GM18868 (cell line): Measurements from ENCODE around the gene TXNRD2.
"Not testable (repeated sequence)": the region's sequence is repeated elsewhere in the genome, so short reads cannot be mapped to it uniquely, and the experiment has no call there.

Source experiments
- ATAC-seq: cut with Tn5 transposase; IDR thresholded peaks from one replicate; pipeline ENCODE4 v1.9.1; 2021; ENCODE audit warnings: mild to moderate bottlenecking, moderate library complexity; ENCODE audit not compliant: unreplicated experiment

Gene TXNRD2

DNA sequence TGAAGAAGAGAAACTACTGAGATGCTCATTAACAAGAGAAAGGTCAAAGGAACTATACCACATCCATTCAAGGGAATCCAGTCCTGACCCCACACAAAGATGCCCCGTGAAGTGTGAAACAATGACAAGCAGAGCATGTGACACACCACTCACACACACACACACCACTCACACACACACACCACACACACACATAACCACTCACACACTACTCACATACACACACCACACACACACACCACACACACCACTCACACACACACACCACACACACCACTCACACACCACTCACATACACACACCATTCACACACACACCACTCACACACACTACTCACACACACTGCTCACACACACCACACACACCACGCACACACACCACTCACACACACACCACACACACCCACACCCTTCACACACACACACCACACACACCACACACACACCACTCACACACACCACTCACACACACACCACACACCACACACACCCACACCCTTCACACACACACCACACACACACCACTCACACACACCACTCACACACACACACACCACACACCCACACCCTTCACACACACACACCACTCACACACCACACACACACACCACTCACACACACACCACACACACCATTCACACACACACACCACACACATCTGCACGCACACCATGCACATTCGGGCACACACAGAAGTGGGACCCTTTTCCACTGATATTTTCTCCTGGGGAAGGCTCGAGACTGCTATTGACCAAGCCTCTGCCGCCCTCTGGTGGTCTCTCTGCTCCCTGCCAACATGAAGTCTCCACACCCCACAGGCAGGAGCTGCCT is 32.1 kb downstream of the TXNRD2 start:
- ATAC-seq, result no peak

DNA sequence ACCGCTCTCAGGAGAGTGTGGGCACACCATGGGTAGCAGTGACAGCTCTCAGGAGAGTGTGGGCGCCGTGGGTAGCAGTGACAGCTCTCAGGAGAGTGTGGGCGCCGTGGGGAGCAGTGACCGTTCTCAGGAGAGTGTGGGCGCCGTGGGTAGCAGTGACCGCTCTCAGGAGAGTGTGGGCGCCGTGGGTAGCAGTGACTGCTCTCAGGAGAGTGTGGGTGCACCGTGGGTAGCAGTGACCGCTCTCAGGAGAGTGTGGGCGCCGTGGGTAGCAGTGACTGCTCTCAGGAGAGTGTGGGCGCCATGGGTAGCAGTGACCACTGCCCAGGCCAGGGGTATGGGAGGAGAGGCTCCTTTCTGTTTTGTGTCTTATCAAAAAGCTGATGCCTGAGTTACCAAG is 33.7 kb downstream of the TXNRD2 start:
- not testable (repeated sequence) for ATAC-seq

DNA sequence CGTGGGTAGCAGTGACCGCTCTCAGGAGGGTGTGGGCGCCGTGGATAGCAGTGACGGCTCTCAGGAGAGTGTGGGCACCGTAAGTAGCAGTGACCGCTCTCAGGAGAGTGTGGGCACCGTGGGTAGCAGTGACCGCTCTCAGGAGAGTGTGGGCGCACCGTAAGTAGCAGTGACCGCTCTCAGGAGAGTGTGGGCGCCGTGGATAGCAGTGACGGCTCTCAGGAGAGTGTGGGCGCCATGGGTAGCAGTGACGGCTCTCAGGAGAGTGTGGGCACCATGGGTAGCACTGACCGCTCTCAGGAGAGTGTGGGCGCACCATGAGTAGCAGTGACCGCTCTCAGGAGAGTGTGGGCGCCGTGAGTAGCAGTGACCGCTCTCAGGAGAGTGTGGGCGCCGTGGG is 34.8 kb downstream of the TXNRD2 start:
- not testable (repeated sequence) for ATAC-seq

DNA sequence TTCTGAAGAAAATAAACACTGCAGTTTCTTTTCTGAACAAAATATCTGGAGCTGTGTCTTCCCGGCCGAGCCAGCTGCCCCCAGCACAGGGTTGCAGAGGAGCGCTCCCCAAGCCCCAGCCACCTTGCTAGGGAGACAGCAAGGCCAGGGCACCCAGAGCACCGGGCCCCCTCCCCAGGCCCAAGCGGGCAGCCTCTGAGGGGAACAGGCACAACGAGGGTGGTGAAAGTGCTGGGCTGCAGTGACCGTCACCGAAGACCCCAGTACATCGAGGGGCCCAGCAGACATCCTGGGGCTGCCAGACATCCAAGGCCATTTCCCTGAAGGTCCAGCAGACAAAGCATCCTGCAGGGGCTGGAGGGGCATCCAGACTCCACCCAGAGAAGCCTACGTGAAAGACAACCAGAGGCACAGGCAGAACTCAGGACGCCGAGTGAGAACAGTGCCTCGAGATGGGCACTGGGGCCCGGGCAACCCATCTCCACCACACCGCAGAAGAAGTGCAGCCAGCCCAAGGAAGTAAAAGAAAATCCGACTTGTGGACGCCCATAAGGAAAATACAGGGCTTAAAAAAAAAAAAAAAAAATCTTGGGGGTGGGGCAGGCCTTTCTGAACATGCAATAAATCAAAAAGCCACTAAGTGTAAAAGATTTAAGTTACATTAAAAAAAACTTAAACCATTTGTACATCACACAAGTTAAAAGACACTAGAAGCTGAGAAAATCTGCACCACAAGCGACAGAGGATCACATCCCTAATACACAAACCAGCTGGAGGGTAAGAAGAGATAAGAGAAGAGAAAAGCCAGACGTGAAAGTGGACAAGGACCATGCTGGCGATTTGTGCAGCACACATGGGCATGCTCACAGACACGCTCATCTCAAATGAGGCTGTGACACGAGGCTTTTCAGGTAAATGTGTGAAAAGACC is 36.0 kb downstream of the TXNRD2 start:
- no peak for ATAC-seq

- no peak for ATAC-seq
These were observed 36.7 kb downstream of the TXNRD2 start for GRCh38 chr22:19904935-19905334.

DNA sequence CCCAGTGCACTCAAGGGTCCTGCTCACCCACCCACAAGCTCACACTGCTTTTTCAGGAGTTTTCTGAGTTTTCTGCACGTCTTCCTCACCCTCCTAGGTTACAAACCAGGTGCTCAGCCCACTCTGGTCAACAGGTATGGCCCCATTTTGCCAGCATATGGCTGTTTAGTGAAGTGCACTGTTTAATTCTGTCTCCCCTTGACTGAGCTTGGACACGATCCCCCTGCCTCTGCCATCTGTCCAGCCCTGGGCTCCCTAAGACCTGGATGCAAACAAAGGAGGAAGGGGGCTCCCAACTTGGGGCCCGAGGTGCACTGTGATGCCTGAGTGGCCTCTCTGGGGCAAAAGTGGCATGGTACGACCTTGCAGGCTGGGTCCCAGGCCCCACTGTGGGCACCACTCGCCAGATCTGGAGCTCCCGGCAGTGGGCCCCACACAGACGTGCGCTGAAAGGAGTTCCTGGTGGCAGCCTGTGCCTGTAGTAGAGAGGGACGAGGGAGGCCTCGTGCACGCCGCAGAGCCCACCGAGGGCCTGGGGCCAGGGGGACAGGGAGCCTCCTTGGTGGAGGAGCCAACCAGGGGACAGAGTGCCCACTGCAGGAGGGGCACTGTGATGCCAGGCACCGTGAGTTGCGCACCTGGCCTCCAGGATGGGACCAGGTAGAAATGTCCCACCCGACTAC is 37.3 kb downstream of the TXNRD2 start:
- ATAC-seq, result no peak

DNA sequence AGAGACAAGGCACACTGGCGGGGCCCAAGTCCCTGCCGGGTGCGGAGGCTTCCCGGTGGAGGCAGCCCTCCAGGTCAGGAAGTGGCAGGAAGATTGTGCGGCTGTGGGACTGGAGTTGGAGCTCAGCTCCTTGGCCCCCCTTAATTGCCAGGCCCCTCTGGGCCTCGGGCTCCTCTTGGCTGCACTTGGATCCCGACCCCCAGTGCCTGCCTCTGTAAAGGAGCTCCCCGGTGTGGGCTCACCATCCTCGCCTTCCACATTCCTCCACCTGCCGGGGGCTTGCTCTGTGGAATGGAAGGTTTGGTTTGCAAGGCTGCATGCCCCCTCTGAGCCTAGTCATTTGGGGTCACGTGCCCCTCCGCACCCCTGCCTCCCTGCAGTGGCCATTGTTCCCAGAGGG is 38.1 kb downstream of the TXNRD2 start:
- no peak for ATAC-seq

DNA sequence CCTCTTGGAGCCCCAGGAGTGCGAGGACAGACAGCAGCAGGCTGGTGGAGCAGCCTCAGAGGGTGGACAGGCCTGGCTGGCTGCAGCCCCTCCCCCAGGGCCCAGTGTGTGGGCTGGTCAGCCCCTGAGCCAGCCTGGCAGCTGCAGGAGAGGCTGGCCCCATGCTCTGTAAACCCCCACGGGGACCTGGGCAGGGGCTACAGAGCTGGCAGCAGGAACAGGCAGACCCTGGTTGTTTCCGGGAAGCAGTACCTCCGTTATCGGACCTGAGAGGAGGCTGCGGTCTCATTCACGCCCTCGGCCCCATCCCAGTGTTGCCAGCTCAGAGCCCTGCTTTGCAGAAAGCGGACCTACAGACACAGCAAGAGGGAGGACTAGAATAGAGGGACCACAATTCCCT is 38.6 kb downstream of the TXNRD2 start:
- ATAC-seq, result no peak

DNA sequence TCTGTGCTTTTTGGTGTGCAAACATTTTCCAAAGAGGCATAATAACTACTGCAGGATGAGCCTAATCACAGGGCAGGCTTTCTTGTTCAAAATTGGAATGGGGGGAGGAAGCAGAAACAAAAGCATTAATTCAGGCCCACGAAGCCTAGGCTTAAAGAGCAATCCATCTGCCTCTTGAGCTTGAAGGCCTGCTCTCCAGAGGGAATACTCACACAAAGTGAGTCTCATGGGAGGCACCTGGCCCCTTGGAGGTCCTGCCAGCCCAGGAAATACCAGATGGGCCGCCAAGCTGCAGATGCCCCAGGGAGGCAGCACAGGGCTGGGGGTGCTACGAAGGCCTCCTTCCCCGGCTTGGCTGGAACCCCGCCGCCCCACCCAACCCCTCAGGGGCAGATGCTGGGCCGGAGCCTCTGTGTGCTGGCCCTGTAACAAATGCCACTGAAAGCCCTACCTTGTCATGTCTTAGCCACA is 39.3 kb downstream of the TXNRD2 start:
- no peak for ATAC-seq

DNA sequence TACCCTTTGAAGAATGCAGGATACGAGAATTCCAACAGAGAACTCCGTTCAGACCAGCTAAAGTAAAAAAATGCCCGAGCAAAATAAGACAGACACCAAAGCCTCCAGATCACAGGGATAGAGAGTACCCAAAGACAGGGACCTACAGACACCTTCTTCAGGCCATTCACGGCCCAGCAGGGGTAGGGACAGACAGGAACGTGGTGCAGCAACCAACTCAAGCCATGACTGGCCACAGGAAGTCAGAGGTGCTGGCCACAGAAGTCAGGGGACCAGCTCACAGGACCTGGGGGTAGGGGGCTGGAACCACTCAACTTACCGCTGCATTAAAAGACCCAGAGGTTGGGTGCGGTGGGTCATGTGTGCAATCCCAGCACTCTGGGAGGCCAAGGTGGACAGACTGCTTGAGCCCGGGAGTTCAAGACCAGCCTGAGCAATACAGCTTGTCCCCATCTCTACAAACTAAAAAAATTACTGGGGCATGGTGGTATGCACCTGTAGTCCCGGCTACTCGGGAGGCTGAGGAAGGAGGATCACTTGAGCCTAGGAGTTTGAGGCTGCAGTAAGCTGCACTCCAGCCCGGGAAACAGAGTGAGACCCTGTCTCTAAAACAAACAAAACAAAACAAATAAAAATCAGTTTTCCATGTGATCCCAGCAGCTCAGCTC is 39.9 kb downstream of the TXNRD2 start:
- ATAC-seq, result no peak

GRCh38 chr22:19900707-19901436 is 40.7 kb downstream of the TXNRD2 start:
- ATAC-seq, result no peak

GRCh38 chr22:19898831-19899567 is 42.6 kb downstream of the TXNRD2 start:
- no peak for ATAC-seq

- no peak for ATAC-seq
These were observed 43.5 kb downstream of the TXNRD2 start for GRCh38 chr22:19898145-19898544.

GRCh38 chr22:19897726-19898125 is 43.9 kb downstream of the TXNRD2 start:
- no peak for ATAC-seq

- no peak for ATAC-seq
These were observed 44.8 kb downstream of the TXNRD2 start for GRCh38 chr22:19896665-19897355.

DNA sequence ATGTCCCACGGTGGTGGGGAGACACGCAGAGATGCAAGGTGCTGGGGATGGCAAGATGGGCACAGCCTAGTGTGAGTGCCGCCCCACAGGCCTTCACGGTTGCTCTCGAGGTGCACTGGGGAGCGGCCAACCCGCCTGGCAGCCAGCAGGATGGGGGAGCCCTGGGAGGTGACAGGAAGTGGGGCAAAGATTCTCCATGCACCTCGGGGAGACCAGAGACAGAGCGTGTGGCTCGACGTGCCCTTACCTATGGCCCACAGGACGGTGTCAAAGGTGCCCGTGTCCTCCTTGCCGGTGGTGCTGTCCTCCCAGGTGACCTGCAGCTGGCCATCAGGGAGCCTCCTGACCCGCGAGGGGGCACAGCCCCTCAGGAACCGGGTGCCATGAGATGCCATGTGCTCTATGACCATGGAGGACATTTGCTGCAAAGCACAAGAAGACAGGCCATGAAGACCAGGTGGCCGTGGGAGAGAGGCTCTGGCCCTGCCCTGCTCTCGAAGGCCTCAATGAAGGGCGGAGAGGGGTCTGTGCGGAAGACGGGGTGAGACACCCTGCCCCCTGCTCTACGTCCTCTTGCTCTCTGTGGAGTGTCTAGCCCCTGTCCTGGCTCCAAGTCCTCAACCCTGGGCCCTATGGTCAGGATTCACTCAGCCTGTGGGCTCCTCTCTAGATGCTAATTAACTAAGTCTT is 46.3 kb downstream of the TXNRD2 start:
- ATAC-seq, result no peak

DNA sequence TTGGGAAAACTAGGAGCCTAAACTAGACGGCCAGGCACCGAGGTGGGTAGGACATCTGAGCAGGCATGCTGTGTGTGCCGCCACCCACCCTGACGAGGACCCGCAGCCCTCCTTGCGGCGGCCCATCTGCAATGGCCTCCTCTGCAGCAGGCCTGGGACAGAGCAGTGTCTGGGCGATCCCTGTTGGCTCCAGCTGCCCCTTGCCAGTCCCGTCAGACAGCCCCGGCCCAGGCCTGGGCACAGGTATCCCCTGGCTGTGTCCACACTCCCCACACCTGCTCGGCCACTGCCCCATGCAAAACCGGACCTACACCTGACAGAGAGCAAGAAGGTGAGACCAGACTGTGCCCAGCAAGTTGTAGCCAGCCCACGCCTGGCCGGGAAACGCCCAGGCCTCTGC is 48.3 kb downstream of the TXNRD2 start:
- ATAC-seq, result no peak

- ATAC-seq, result no peak
These were observed 48.7 kb downstream of the TXNRD2 start for GRCh38 chr22:19892925-19893324.
